Gastrocnemius medialis (tissue), 4 donors: ENCODE measurements around the gene DAAM1.

Experiments
- POLR2A ChIP-seq, 2 donors: fragments of 450-650 bp; IDR thresholded peaks; one replicate each; pipeline ENCODE4 v1.6.1; 2017; ENCODE audit warnings: antibody characterized with exemption in 2 of 2, mild to moderate bottlenecking in 2 of 2, moderate library complexity in 2 of 2
- TF ChIP-seq, protein P1 (sequence below), 5 experiments: fragments of 450-650 bp in 3 of 5; fragments of 200-600 bp in 2 of 5; sonication (generic) in 2 of 5; IDR thresholded peaks in 4 of 5; conservative IDR thresholded peaks in 1 of 5; 1 replicate in 4 of 5; 2 replicates in 1 of 5; pipeline ENCODE4 v1.5.1; 2016 to 2019; ENCODE audit warnings: antibody characterized with exemption in 5 of 5, mild to moderate bottlenecking in 3 of 5, moderate library complexity in 3 of 5

DNA sequence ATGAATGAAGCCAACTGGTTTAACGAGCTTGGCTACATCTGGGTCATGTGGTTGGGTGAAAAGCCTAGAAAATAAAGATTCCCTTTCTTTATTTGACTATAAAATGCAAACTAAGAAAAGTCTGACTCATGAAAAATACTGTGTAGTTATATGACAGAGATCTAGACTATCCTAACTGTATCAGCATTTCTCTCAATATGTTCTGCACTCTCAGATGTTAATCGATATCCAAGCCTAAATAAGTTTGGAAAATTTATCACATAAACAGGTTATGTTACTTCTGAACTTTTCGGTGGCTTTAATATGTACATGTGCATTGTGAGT lies 133.1 kb downstream of the DAAM1 start:
- TF ChIP-seq, protein P1, sequence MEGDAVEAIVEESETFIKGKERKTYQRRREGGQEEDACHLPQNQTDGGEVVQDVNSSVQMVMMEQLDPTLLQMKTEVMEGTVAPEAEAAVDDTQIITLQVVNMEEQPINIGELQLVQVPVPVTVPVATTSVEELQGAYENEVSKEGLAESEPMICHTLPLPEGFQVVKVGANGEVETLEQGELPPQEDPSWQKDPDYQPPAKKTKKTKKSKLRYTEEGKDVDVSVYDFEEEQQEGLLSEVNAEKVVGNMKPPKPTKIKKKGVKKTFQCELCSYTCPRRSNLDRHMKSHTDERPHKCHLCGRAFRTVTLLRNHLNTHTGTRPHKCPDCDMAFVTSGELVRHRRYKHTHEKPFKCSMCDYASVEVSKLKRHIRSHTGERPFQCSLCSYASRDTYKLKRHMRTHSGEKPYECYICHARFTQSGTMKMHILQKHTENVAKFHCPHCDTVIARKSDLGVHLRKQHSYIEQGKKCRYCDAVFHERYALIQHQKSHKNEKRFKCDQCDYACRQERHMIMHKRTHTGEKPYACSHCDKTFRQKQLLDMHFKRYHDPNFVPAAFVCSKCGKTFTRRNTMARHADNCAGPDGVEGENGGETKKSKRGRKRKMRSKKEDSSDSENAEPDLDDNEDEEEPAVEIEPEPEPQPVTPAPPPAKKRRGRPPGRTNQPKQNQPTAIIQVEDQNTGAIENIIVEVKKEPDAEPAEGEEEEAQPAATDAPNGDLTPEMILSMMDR (IDR thresholded peaks at IDR 0.05 in 4 of 5, conservative IDR thresholded peaks at IDR 0.05 in 1 of 5): no peak
- TF ChIP-seq POLR2A (IDR thresholded peaks at IDR 0.05): no peak
